Neural progenitor cell (in vitro differentiated cells): Measurements from ENCODE around the gene G0S2. TPM values are rescaled to one million over a fixed set of nuclear protein-coding genes. Genes with fewer than 3 reads are reported as not detected.

Experiments
- DNase-seq: peaks from one replicate; pipeline ENCODE4 v3.0.0-alpha.2; 2016; ENCODE audit warnings: low spot score
- H2AFZ ChIP-seq: fragments of 200-600 bp; sonication (generic); replicated peaks from 2 replicates; pipeline ENCODE4 v1.6.1; 2016; ENCODE audit warnings: antibody characterized with exemption
- H3F3A ChIP-seq: fragments of 200-600 bp; sonication (generic); 2 replicates; pipeline ENCODE4 v1.6.1; 2016; ENCODE audit warnings: antibody characterized with exemption, low read depth
- H3K27ac ChIP-seq: fragments of 200-600 bp; sonication (generic); 2 replicates; pipeline ENCODE4 v1.5.1; 2016; ENCODE audit warnings: mild to moderate bottlenecking
- H3K27me3 ChIP-seq: fragments of 200-600 bp; sonication (generic); 2 replicates; pipeline ENCODE4 v1.6.1; 2016; ENCODE audit warnings: mild to moderate bottlenecking, moderate library complexity
- H3K36me3 ChIP-seq: fragments of 200-600 bp; sonication (generic); 2 replicates; pipeline ENCODE4 v1.5.1; 2016
- H3K4me1 ChIP-seq: fragments of 200-600 bp; sonication (generic); 2 replicates; pipeline ENCODE4 v1.6.1; 2016; ENCODE audit warnings: mixed run types
- H3K4me2 ChIP-seq: fragments of 200-600 bp; sonication (generic); 2 replicates; pipeline ENCODE4 v1.6.1; 2016
- H3K4me3 ChIP-seq: fragments of 200-600 bp; sonication (generic); 2 replicates; pipeline ENCODE4 v1.5.1; 2016
- H3K79me2 ChIP-seq: fragments of 200-600 bp; sonication (generic); 2 replicates; pipeline ENCODE4 v1.6.1; 2016; ENCODE audit warnings: low read depth
- H3K9ac ChIP-seq: fragments of 200-600 bp; sonication (generic); 2 replicates; pipeline ENCODE4 v1.6.1; 2016
- H3K9me3 ChIP-seq: fragments of 200-600 bp; sonication (generic); 2 replicates; pipeline ENCODE4 v1.5.1; 2016; ENCODE audit warnings: low read depth
- H4K20me1 ChIP-seq: fragments of 200-600 bp; sonication (generic); 2 replicates; pipeline ENCODE4 v1.6.1; 2016; ENCODE audit warnings: low read depth
- H3K27ac Mint-ChIP-seq: 3 replicates; pipeline ENCODE4 v1.8.0; 2021; ENCODE audit warnings: mixed read lengths
- H3K27me3 Mint-ChIP-seq: 2 replicates; pipeline ENCODE4 v1.8.0; 2022; ENCODE audit warnings: low read depth, mild to moderate bottlenecking, inconsistent platforms, moderate library complexity, mixed read lengths; ENCODE audit not compliant: insufficient read depth
- H3K36me3 Mint-ChIP-seq: 3 replicates; pipeline ENCODE4 v1.8.0; 2021; ENCODE audit warnings: mixed read lengths
- H3K4me1 Mint-ChIP-seq: 3 replicates; pipeline ENCODE4 v1.8.0; 2021; ENCODE audit warnings: mixed read lengths
- H3K4me3 Mint-ChIP-seq: 3 replicates; pipeline ENCODE4 v1.8.0; 2021; ENCODE audit warnings: mild to moderate bottlenecking, moderate library complexity, mixed read lengths
- H3K9me3 Mint-ChIP-seq: 3 replicates; pipeline ENCODE4 v1.8.0; 2020; ENCODE audit warnings: mixed read lengths
- CTCF ChIP-seq: fragments of 200-600 bp; sonication (generic); IDR thresholded peaks from 2 replicates; pipeline ENCODE4 v1.5.1; 2017; ENCODE audit warnings: antibody characterized with exemption, mild to moderate bottlenecking
- EZH2 ChIP-seq: fragments of 200-600 bp; sonication (generic); IDR thresholded peaks from 2 replicates; pipeline ENCODE4 v1.6.1; 2017; ENCODE audit warnings: antibody characterized with exemption, mild to moderate bottlenecking, moderate library complexity
- EZH2phosphoT487 ChIP-seq: fragments of 200-600 bp; sonication (generic); IDR thresholded peaks from 2 replicates; pipeline ENCODE4 v1.6.1; 2017; ENCODE audit warnings: antibody characterized with exemption
- total RNA-seq: library from RNA; depleted of rRNA; stranded (reverse); fragments of >200 nt; gene quantifications from 2 replicates; pipeline ENCODE4 v1.2.3, GENCODE V29; 2015; ENCODE audit warnings: low replicate concordance

G0S2 gene
- total RNA-seq, 1 donor from 2014 or later: not detected

DNA sequence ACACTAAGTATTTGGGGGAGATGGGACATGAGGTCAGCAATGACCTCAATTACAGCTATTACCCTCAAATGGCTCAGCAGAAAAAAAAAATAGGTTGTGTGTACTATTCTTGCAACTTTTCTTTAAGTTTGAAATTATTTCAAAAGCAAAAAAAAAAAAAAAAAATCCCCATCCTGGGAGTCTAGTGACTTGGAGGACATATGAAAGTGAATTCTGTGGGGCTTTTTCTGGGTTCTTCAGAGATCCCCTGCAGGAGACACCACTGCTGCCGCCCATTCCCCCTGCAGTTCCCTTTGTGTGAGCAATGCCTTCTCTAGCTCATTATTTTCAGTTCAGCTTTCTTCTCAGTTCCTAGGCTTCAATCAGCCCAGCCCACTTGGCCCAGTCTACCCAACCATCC, 46.1 kb downstream of the G0S2 start:
- H3K4me3 ChIP-seq: no peak overlapping the region
- no peaks in the 10 kb centered on the region for H3K79me2 ChIP-seq
- H3K27ac Mint-ChIP-seq: no peak overlapping the region
- H3K4me3 Mint-ChIP-seq: no peak overlapping the region
- H3K4me2 ChIP-seq: no peak overlapping the region
- H3K27me3 Mint-ChIP-seq: no peaks in the 10 kb centered on the region
- H3K4me1 ChIP-seq: no peaks in the 10 kb centered on the region
- H3K4me1 Mint-ChIP-seq: no peaks in the 10 kb centered on the region
- DNase-seq: no peak
- TF ChIP-seq EZH2phosphoT487: no peak
- H3K9me3 Mint-ChIP-seq: no peaks in the 10 kb centered on the region
- peaks cover 12% of the 10 kb centered on the region for H3K27me3 ChIP-seq
- H3K9ac ChIP-seq: no peak overlapping the region
- H2AFZ ChIP-seq: no peak overlapping the region
- H4K20me1 ChIP-seq: no peaks in the 10 kb centered on the region
- no peaks in the 10 kb centered on the region for H3K9me3 ChIP-seq
- no peaks in the 10 kb centered on the region for H3K36me3 ChIP-seq
- no peaks in the 10 kb centered on the region for H3F3A ChIP-seq
- no peak overlapping the region for H3K27ac ChIP-seq
- no peaks in the 10 kb centered on the region for H3K36me3 Mint-ChIP-seq

DNA sequence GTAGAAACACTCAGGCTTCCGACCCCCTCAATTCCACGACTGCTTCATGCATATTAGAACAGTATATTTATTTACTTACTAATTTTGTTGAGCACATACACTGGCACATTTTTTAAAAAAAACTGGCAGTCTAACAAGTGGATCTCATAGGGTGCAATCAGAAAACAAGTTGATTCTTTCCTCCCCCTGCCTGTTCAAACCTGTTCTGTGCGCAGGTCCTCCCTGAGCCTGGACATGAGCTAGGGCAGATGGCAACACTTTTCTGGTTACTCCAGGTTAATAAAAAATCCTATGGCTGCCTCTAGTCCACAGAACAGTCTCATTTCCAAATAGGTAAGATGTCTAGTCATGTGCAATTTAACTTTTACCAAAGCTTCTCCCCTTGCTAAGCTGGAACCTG, 48.1 kb downstream of the G0S2 start:
- no peaks in the 10 kb centered on the region for H3K27me3 Mint-ChIP-seq
- no peaks in the 10 kb centered on the region for H3K4me1 Mint-ChIP-seq
- Histone ChIP-seq H2AFZ (no peak overlapping the region), H3K9ac (no peak overlapping the region), H3K36me3 (no peaks in the 10 kb centered on the region), H3K4me3 (no peak overlapping the region), H3K79me2 (no peaks in the 10 kb centered on the region), H4K20me1 (no peaks in the 10 kb centered on the region), H3K27ac (no peak overlapping the region), H3K4me2 (no peak overlapping the region), H3K4me1 (no peaks in the 10 kb centered on the region), H3F3A (no peaks in the 10 kb centered on the region), H3K9me3 (no peaks in the 10 kb centered on the region), H3K27me3 (peaks cover 5% of the 10 kb centered on the region)
- no peak overlapping the region for H3K4me3 Mint-ChIP-seq
- no peak overlapping the region for H3K27ac Mint-ChIP-seq
- no peak for DNase-seq
- no peaks in the 10 kb centered on the region for H3K9me3 Mint-ChIP-seq
- H3K36me3 Mint-ChIP-seq: no peaks in the 10 kb centered on the region
- TF ChIP-seq EZH2 (no peak), EZH2phosphoT487 (no peak), CTCF (no peak)

DNA sequence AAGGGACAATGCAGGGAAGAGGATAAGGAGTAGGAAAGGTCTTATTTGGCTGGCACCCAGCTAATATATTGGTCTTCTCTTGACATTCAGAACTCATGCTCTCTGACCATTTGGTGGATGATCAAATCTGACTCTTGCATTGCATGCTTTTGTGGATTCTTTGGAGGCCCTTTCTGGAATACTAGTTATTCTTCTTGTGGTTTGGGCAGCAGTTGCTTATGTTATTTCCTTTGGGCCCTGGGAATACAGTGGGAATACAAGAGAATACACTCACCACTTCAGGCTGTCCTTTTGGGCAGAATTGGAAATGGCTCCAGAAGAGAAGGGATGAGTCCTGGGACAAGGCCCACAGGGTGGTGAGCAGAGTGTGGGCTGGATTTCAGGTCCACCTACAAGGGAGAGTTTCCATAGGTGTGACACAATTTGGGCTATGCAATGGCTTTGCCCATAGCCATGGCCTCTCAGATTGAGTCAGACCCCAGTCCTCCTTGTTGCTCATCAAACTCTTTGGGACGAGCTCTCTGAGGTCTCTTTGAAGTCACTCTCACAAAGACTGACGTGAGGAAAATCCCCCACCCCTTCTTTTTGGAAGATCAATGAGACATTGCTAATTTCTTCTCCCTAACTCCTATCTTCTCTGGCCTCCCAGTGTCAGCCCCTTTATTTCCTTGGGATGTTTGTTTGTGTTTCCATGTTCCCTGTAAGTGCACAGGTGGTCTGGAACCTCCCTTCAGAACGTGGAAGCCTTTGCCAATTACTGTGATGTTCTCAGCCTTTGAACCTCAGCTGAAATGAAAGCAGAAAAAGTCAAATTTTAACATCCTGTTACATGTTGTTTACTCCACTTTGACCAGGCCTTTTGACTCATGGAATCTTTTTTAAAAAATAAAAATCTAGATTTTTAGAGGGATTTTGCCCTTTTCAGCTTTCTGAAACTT, 48.8 kb downstream of the G0S2 start:
- no peaks in the 10 kb centered on the region for H4K20me1 ChIP-seq
- no peak overlapping the region for H3K27ac Mint-ChIP-seq
- H3K27me3 Mint-ChIP-seq: no peaks in the 10 kb centered on the region
- H3K9ac ChIP-seq: no peak overlapping the region
- H3K27me3 ChIP-seq: peaks cover 5% of the 10 kb centered on the region
- no peaks in the 10 kb centered on the region for H3K36me3 Mint-ChIP-seq
- no peak for DNase-seq
- H3F3A ChIP-seq: no peaks in the 10 kb centered on the region
- no peaks in the 10 kb centered on the region for H3K79me2 ChIP-seq
- no peak overlapping the region for H3K4me3 Mint-ChIP-seq
- TF ChIP-seq CTCF (no peak), EZH2 (no peak)
- H3K4me1 ChIP-seq: no peaks in the 10 kb centered on the region
- no peak overlapping the region for H3K4me2 ChIP-seq
- H3K36me3 ChIP-seq: no peaks in the 10 kb centered on the region
- no peaks in the 10 kb centered on the region for H3K9me3 ChIP-seq
- no peaks in the 10 kb centered on the region for H3K4me1 Mint-ChIP-seq
- H3K27ac ChIP-seq: no peak overlapping the region
- no peaks in the 10 kb centered on the region for H3K9me3 Mint-ChIP-seq
- H3K4me3 ChIP-seq: no peak overlapping the region
- no peak overlapping the region for H2AFZ ChIP-seq

Other genes with a start within 250 kb of the G0S2 start
- gene CAMK1G, start 91.7 kb upstream of the G0S2 start, total RNA-seq: 3.6 and 4.3 TPM in 2 replicates
- gene LAMB3, start 23.0 kb upstream of the G0S2 start, total RNA-seq: 0.19 TPM in 1 of 2 replicates, not detected in the other
- not detected in 2 replicates for gene HSD11B1, start 29.4 kb downstream of the G0S2 start, total RNA-seq
- gene TRAF3IP3, start 80.6 kb downstream of the G0S2 start, total RNA-seq: not detected in 2 replicates
- gene C1orf74, start 109.1 kb downstream of the G0S2 start, total RNA-seq: 6.9 and 7.7 TPM in 2 replicates
- 0.34 and 3.3 TPM in 2 replicates for gene IRF6, start 130.7 kb downstream of the G0S2 start, total RNA-seq
- 5.9 and 6.4 TPM in 2 replicates for gene UTP25, start 152.6 kb downstream of the G0S2 start, total RNA-seq